ENCODE results near the gene ATP2B2.

ATP2B2 gene

GRCh38 chr3:10469441-10470119 is 35.8 kb downstream of the ATP2B2 start:
- no peak overlapping the region for H3K4me3 ChIP-seq (ENCODE audit: control insufficient read depth, low read depth, low read length)
- DNase-seq (ENCODE audit: low read depth) = no peak
- TF ChIP-seq CTCF (conservative IDR thresholded peaks at IDR 0.05; ENCODE audit: control insufficient read depth, insufficient read depth, low read depth, low read length) = no peak

GRCh38 chr3:10468613-10469354 is 36.6 kb downstream of the ATP2B2 start:
- no peak for TF ChIP-seq CTCF (conservative IDR thresholded peaks at IDR 0.05; ENCODE audit: control insufficient read depth, insufficient read depth, low read depth, low read length)
- no peak overlapping the region for H3K4me3 ChIP-seq (ENCODE audit: control insufficient read depth, low read depth, low read length)
- DNase-seq (ENCODE audit: low read depth) = no peak

- TF ChIP-seq CTCF (conservative IDR thresholded peaks at IDR 0.05; ENCODE audit: control insufficient read depth, insufficient read depth, low read depth, low read length) = no peak
- no peak for DNase-seq (ENCODE audit: low read depth)
- H3K4me3 ChIP-seq (ENCODE audit: control insufficient read depth, low read depth, low read length) = no peak overlapping the region
Measured at GRCh38 chr3:10467904-10468612, 37.3 kb downstream of the ATP2B2 start.

GRCh38 chr3:10467204-10467603 is 38.2 kb downstream of the ATP2B2 start:
- H3K4me3 ChIP-seq (ENCODE audit: control insufficient read depth, low read depth, low read length) = no peak overlapping the region
- no peak for DNase-seq (ENCODE audit: low read depth)
- no peak for TF ChIP-seq CTCF (conservative IDR thresholded peaks at IDR 0.05; ENCODE audit: control insufficient read depth, insufficient read depth, low read depth, low read length)

GRCh38 chr3:10466186-10466585 is 39.2 kb downstream of the ATP2B2 start:
- no peak for DNase-seq (ENCODE audit: low read depth)
- H3K4me3 ChIP-seq (ENCODE audit: control insufficient read depth, low read depth, low read length) = no peak overlapping the region
- no peak for TF ChIP-seq CTCF (conservative IDR thresholded peaks at IDR 0.05; ENCODE audit: control insufficient read depth, insufficient read depth, low read depth, low read length)

- H3K4me3 ChIP-seq (ENCODE audit: control insufficient read depth, low read depth, low read length) = no peak overlapping the region
- no peak for DNase-seq (ENCODE audit: low read depth)
- no peak for TF ChIP-seq CTCF (conservative IDR thresholded peaks at IDR 0.05; ENCODE audit: control insufficient read depth, insufficient read depth, low read depth, low read length)
Measured at GRCh38 chr3:10465161-10465560, 40.2 kb downstream of the ATP2B2 start.
